ENCODE results near the gene PMFBP1.

Gene PMFBP1

DNA sequence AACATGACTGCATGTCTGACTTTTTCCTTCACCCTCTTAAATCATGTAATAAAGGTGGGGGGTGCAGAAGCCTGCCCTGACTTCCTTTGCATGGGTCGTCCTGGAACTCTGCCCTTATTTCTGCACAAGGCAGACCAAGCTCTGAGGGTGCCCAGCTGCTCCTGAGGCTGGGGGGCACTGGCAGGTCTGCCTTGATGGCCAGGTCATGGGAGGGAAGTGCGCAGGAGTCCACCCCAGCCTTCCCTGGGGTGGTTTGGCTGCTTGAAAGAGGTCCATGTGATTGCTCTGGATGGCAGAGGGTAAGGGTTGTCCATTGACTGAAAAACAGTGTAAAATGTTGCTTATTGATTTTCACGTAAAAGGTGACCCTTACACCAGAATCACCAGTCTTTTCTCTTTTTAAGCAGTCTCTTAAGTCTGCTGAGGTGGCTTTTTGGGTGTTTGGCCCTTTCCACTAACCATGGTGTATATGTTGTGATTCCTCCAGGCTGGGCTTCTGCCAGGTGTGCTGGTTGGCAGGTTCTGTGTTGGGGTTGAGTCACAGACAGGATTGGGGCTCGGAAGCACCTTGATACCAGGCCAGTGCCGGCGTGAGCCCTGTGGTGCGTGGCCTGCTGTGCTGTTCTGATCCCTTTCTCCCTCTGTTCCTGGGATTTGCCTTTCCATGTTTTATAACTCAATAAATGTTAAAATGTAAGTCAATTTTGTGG is 58.9 kb downstream of the PMFBP1 start:
- Histone ChIP-seq H3K27ac (no peak overlapping the region), H3K4me3 (no peak overlapping the region)
- TF ChIP-seq, protein P1, sequence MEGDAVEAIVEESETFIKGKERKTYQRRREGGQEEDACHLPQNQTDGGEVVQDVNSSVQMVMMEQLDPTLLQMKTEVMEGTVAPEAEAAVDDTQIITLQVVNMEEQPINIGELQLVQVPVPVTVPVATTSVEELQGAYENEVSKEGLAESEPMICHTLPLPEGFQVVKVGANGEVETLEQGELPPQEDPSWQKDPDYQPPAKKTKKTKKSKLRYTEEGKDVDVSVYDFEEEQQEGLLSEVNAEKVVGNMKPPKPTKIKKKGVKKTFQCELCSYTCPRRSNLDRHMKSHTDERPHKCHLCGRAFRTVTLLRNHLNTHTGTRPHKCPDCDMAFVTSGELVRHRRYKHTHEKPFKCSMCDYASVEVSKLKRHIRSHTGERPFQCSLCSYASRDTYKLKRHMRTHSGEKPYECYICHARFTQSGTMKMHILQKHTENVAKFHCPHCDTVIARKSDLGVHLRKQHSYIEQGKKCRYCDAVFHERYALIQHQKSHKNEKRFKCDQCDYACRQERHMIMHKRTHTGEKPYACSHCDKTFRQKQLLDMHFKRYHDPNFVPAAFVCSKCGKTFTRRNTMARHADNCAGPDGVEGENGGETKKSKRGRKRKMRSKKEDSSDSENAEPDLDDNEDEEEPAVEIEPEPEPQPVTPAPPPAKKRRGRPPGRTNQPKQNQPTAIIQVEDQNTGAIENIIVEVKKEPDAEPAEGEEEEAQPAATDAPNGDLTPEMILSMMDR (IDR thresholded peaks at IDR 0.05), result no peak
- DNase-seq (ENCODE audit: low spot score), result no peak

DNA sequence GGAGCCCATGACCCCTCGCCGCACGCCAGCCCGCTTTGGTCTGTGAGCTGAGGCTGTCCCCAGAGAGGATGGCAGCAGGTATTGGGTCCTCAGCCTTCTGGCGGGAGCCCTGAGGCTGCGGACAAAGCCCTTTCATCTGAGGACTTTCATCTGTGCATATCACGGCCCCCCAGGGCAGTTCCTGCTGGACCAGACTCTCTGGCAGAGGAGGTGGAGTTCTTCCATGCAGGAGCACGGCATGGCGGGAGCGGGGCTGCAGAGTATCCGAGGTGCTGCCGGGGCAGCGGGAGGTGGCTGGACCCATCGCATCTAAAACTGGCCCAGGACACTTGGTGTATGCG is 59.5 kb downstream of the PMFBP1 start:
- no peak overlapping the region for H3K27ac ChIP-seq
- TF ChIP-seq, protein P1 (IDR thresholded peaks at IDR 0.05), result no peak
- no peak overlapping the region for H3K4me3 ChIP-seq
- DNase-seq (ENCODE audit: low spot score), result no peak

DNA sequence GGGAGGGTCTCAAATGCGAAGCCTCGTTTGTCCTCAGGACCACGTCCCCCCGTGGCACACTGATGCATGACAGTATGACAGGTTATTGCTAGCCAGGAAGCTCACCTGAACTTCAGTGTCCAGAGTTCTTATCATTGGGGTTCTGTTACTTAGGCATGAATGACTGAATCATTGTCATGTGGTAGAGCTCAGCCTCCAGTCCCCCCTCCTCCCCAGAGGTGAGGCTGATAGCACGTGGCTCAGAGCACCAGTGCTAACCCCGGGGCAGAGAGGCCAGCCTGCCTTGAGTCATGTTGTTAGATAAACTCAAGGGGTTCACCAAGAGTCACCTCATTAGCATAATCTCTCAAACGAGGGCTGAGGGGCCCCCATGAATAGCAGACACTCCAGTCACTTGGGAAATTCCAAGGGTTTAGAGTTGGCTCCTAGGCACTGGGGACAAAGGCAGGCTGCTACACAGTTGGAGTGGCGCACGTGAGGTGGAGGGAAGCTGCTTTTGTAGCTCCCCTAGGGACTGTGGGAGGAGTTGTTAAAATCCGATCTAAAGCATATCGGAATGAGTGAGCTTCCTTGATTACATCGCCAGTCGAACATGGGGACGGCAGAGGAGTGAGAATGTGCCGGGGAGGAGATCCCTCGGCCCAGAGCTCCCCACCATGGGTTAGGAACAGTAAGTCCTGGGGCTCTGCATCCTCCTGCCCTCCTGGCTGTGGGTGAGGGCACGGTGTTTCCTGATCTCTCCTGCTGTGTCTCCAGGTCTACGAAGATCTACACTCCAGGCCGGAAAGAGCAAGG is 60.1 kb downstream of the PMFBP1 start:
- TF ChIP-seq, protein P1 (IDR thresholded peaks at IDR 0.05), result no peak
- no peak for DNase-seq (ENCODE audit: low spot score)
- Histone ChIP-seq H3K4me3 (no peak overlapping the region), H3K27ac (no peak overlapping the region)

DNA sequence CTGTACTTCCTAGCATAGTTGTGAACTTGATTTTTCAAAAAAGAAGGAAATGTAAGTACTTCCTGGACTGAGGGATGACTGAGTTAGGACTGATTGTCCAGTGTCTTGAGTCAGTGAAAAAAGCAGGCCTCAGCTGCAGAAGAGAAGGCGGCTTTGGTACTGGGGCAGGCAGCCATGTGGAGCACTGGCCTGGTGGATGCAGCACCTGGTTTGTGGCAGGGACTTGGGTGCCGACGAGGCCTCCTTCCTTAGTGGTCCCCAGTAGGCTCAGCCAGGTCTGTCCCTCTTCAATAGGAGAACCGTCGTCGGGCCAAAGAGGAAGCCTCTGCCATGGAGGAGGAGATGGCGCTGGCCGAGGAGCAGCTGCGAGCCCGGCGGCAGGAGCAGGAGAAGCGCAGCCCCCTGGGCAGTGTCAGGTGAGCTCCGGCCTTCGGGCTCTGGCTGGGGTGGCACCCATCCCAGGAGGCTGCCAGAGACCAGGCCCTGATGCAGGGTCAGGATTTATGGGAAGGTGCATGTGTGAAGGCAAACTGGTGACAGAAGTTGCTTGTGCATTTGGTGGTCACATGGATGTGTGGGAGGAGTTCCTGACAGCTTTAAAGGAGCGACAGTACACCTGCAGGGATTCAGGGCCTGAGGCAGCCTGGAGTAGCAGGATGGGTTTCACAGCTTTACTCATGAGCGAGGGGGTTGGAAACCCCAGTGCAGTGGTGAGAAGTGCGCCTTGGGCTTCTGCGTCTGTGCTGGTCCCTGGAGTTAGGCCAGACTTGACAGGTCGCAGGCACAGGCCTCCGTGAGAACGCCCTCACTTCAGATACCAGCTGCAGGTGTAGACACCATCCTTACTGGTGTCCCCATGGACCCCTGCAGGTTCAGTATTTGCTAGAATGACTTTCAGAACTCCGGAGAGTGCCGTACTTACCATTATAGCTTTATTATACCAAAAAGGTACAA is 61.0 kb downstream of the PMFBP1 start:
- Histone ChIP-seq H3K4me3 (no peak overlapping the region), H3K27ac (no peak overlapping the region)
- TF ChIP-seq, protein P1 (IDR thresholded peaks at IDR 0.05), result no peak
- DNase-seq (ENCODE audit: low spot score), result no peak

DNA sequence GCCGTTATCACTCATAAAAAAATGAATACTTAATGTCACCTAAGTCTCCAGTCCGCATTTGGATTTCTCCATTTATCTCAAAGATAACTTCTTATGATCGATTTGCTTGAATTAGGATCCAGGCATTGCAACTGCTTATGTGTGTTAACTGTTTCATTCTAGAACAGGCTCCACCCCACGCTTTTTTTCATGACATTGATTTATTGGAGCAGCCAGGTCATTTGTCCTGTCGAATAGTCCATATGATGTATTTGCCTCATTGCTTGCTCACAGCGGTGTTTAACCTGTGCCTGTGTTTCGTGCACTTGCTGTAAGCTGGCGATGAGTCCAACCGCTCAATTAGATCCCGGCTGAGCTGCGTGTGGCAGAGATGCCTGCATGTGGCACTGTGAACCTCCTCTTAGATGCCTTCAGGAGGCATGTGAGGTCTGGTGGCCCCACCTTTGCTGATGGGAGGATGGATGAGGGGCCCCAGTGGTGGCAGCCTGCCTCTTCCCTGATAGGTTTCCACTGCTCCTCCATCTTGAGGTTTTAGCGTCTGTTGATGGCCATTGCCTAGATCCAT is 61.9 kb downstream of the PMFBP1 start:
- Histone ChIP-seq H3K27ac (no peak overlapping the region), H3K4me3 (no peak overlapping the region)
- DNase-seq (ENCODE audit: low spot score), result no peak
- TF ChIP-seq, protein P1 (IDR thresholded peaks at IDR 0.05), result no peak

DNA sequence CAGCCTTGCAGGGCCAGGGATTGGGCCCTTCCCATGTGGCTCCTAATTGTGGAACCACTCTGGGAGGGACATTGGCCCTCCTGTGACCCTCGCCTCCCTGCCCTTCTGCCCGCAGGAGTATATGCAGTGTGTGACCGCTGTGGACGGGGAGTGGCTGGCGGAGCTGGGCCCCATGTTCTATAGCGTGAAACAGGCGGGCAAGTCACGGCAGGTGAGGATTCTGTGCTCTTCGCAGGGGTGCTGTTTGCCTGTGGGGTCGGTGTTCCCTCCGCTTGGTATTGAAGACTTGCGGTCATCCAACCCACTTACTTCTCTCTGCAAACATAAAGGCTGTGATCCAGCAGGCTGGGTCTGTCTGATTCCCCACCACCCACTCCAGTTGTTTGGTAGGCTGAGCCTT is 62.7 kb downstream of the PMFBP1 start:
- TF ChIP-seq, protein P1 (IDR thresholded peaks at IDR 0.05), result no peak
- Histone ChIP-seq H3K4me3 (no peak overlapping the region), H3K27ac (no peak overlapping the region)
- peak; percentile 45 for DNase-seq (ENCODE audit: low spot score)

Measured in coronary artery (tissue), 2 donors.